Mucosa of descending colon (tissue), 3 donors: ENCODE results near the gene C4orf54. TPM values are rescaled to one million over a fixed set of nuclear protein-coding genes. Genes with fewer than 3 reads are reported as not detected.

Source experiments
- ATAC-seq: fragments of 200-7000 bp; cut with Tn5 transposase; one replicate; pipeline ENCODE4 v1.9.1; 2020; ENCODE audit warnings: mild to moderate bottlenecking, moderate library complexity
- DNase-seq, 3 donors: peaks; one replicate each; pipeline ENCODE4 v3.0.0-alpha.2; 2020
- H3K36me3 ChIP-seq: fragments of 200-600 bp; one replicate; pipeline ENCODE4 v1.8.0; 2021; ENCODE audit warnings: low read depth, mild to moderate bottlenecking
- H3K4me1 ChIP-seq: fragments of 200-600 bp; one replicate; pipeline ENCODE4 v1.8.0; 2021; ENCODE audit warnings: low read depth, mild to moderate bottlenecking
- H3K4me3 ChIP-seq: fragments of 200-600 bp; one replicate; pipeline ENCODE4 v1.8.0; 2021; ENCODE audit warnings: mild to moderate bottlenecking
- H3K9me3 ChIP-seq: fragments of 200-600 bp; one replicate; pipeline ENCODE4 v1.8.0; 2021; ENCODE audit warnings: mild to moderate bottlenecking
- intact Hi-C, 2 donors: fragments of 100-400 bp; cut with DNase I in 1 of 2; cut with micrococcal nuclease in 1 of 2; formaldehyde crosslinking; loops; one replicate each; pipeline versions ENCODE4 v1.11.0 to v1.11.1; 2022; cut with DNase I, micrococcal nuclease
- total RNA-seq, 3 donors: library from RNA; stranded (reverse); fragmentation: NEBNext Ultra II Directional in 2 of 3; extraction: Animal tissue kit (Norgen Biotek cat#: 25700) in 2 of 3; gene quantifications; one replicate each; pipeline versions ENCODE4 v1.2.1 to v1.2.4, GENCODE V29; 2021 to 2023
- TF ChIP-seq, protein P1 (sequence below): fragments of 200-600 bp; IDR thresholded peaks from one replicate; pipeline ENCODE4 v1.8.0; 2022; ENCODE audit warnings: antibody characterized with exemption, mild to moderate bottlenecking
- donor health status: DM: no; HTN: no; CAD: no; lungs with moderate emphysema.
- donor health status: DM: no; HTN: no; CAD: no.
- donor health status: DM: no; HTN: yes; CAD: no.

The C4orf54 gene
- total RNA-seq, 3 donors from 2014 or later, result 0.02 TPM; not detected in 2

DNA sequence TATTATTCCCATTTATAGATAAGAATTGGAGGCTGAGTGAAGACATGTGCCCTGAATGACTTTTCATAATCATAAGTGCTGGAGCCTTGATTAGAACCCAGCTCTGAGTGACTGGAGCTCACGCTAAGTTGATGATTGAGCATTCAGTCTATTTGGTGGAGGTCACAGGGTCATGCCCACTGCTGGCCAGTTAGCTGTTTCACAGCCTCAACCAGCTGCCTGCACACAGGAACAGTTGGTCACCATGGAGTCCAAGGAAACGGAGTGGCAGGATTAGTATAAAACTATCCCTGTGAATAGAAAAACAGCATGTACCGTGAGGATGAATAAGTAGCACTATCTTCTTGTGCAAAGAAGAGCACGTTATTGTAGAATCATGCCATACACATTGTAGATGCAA lies 1.0 kb upstream of the C4orf54 start:
- no peak overlapping the region for H3K4me3 ChIP-seq
- DNase-seq, result no peak
- H3K9me3 ChIP-seq, result no peaks in the 10 kb centered on the region
- no peaks in the 10 kb centered on the region for H3K4me1 ChIP-seq
- intact Hi-C loops, result no loop called here
- no peaks in the 10 kb centered on the region for H3K36me3 ChIP-seq
- TF ChIP-seq, protein P1, sequence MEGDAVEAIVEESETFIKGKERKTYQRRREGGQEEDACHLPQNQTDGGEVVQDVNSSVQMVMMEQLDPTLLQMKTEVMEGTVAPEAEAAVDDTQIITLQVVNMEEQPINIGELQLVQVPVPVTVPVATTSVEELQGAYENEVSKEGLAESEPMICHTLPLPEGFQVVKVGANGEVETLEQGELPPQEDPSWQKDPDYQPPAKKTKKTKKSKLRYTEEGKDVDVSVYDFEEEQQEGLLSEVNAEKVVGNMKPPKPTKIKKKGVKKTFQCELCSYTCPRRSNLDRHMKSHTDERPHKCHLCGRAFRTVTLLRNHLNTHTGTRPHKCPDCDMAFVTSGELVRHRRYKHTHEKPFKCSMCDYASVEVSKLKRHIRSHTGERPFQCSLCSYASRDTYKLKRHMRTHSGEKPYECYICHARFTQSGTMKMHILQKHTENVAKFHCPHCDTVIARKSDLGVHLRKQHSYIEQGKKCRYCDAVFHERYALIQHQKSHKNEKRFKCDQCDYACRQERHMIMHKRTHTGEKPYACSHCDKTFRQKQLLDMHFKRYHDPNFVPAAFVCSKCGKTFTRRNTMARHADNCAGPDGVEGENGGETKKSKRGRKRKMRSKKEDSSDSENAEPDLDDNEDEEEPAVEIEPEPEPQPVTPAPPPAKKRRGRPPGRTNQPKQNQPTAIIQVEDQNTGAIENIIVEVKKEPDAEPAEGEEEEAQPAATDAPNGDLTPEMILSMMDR, result no peak
- ATAC-seq, result no peak

GRCh38 chr4:99655308-99656081 lies 2.1 kb downstream of the C4orf54 start:
- Histone ChIP-seq H3K4me3 (no peak overlapping the region), H3K9me3 (no peaks in the 10 kb centered on the region), H3K36me3 (no peaks in the 10 kb centered on the region), H3K4me1 (no peaks in the 10 kb centered on the region)
- TF ChIP-seq, protein P1, result no peak
- intact Hi-C loops, result no loop called here
- DNase-seq (no peak), ATAC-seq (no peak)

DNA sequence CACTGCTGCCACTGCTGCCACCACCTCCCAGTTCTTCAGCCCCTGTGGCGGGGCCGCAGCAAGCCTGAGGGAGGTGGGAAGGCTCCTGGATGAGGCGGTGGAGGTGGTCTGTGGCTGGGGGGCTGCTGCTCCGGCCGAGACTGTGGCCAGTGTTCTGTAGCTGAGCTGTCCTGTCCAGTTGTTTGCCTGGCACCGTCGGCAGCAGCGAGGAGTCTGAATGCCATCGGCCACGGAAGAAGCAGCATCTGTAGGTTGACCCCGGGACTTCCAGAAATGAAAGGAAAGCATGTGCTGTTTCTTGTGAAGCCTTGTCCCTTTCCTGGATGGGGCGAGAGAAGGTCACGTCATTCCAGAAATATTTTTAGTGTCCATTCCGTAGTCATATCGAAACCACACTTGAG lies 3.3 kb downstream of the C4orf54 start:
- TF ChIP-seq, protein P1, result no peak

GRCh38 chr4:99653916-99654315 lies 3.7 kb downstream of the C4orf54 start:
- H3K4me1 ChIP-seq, result no peaks in the 10 kb centered on the region
- ATAC-seq (no peak), DNase-seq (no peak)
- H3K36me3 ChIP-seq, result no peaks in the 10 kb centered on the region
- H3K9me3 ChIP-seq, result no peaks in the 10 kb centered on the region
- H3K4me3 ChIP-seq, result no peak overlapping the region
- TF ChIP-seq, protein P1, result no peak
- intact Hi-C loops, result no loop called here

More for the DNA sequence above, 3.3 kb downstream of the C4orf54 start:
- H3K36me3 ChIP-seq, result no peaks in the 10 kb centered on the region
- intact Hi-C loops, result no loop called here
- no peaks in the 10 kb centered on the region for H3K9me3 ChIP-seq
- no peak overlapping the region for H3K4me3 ChIP-seq
- ATAC-seq (no peak), DNase-seq (no peak)
- no peaks in the 10 kb centered on the region for H3K4me1 ChIP-seq

DNA sequence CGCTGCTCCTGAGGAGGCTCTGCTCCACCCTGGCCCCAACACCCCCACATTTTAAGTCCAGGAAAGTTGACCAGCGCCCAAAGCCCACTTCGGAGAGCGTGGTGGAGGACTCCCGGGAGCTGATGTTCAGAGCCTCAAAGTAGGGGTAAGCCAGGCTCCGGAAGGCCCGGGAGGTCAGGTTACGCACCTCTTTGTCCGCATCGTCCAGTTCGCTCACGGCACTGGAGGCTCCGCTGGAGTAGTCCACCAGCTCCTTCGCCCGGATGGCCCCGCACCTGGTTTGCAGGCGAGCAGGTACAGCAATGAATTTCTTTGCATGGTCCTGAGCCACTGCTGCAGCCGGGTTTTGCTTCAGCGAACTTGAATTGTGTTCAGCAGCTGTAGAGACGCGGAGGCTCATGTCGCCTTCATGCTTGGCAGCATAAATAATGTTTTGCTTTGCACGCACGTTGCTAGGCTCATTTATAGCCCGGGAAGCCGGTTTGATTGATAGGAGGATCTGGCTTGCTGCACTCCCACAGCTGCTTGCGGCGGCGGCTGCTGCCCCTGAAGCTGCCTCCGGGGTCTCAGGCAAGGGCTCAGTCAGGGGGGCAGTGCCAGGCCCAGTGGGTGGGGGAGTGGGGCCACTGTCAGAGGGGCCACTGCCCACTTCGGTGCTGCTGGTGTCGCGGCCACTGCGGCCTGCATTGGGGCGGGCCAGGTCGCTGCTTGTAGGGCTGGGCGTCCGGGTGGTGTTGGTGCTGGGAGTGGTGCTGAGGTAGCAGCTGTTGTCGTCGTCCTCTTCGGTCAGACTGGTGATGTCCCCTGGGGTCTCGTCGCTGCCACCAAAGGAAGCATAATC lies 4.8 kb downstream of the C4orf54 start:
- DNase-seq (no peak), ATAC-seq (no peak)
- intact Hi-C loops, result no loop called here
- H3K4me1 ChIP-seq, result no peaks in the 10 kb centered on the region
- H3K4me3 ChIP-seq, result no peak overlapping the region
- H3K9me3 ChIP-seq, result no peaks in the 10 kb centered on the region
- H3K36me3 ChIP-seq, result no peaks in the 10 kb centered on the region
- TF ChIP-seq, protein P1, result no peak
